ENCODE measurements around the gene SCARF2. TPM values are rescaled to one million over a fixed set of nuclear protein-coding genes. Genes with fewer than 3 reads are reported as not detected.
"Not testable (repeated sequence)": the region's sequence is repeated elsewhere in the genome, so short reads cannot be mapped to it uniquely, and the experiment has no call there.

The SCARF2 gene
- total RNA-seq, 1 donor from 2014 or later, result 4.8 TPM

- DNase-seq (ENCODE audit: low read depth), result no peak
These were observed 25.0 kb downstream of the SCARF2 start for GRCh38 chr22:20412474-20413216.

GRCh38 chr22:20409385-20409784 is 28.2 kb downstream of the SCARF2 start:
- not testable (repeated sequence) for DNase-seq (ENCODE audit: low read depth)

GRCh38 chr22:20408891-20409290 is 28.7 kb downstream of the SCARF2 start:
- DNase-seq (ENCODE audit: low read depth), result no peak

- no peak for DNase-seq (ENCODE audit: low read depth)
These were observed 29.8 kb downstream of the SCARF2 start for GRCh38 chr22:20407829-20408228.

- no peak for DNase-seq (ENCODE audit: low read depth)
These were observed 30.8 kb downstream of the SCARF2 start for GRCh38 chr22:20406686-20407408.

GRCh38 chr22:20405931-20406685 is 31.5 kb downstream of the SCARF2 start:
- no peak for DNase-seq (ENCODE audit: low read depth)

GRCh38 chr22:20405291-20405930 is 32.2 kb downstream of the SCARF2 start:
- no peak for DNase-seq (ENCODE audit: low read depth)

- DNase-seq (ENCODE audit: low read depth), result no peak
These were observed 32.7 kb downstream of the SCARF2 start for GRCh38 chr22:20404881-20405280.

- DNase-seq (ENCODE audit: low read depth), result no peak
These were observed 33.9 kb downstream of the SCARF2 start for GRCh38 chr22:20403779-20404140.

- DNase-seq (ENCODE audit: low read depth), result no peak
These were observed 34.5 kb downstream of the SCARF2 start for GRCh38 chr22:20402960-20403778.

GRCh38 chr22:20401376-20402014 is 36.1 kb downstream of the SCARF2 start:
- DNase-seq (ENCODE audit: low read depth), result no peak

- DNase-seq (ENCODE audit: low read depth), result no peak
These were observed 36.8 kb downstream of the SCARF2 start for GRCh38 chr22:20400606-20401375.

- no peak for DNase-seq (ENCODE audit: low read depth)
These were observed 37.6 kb downstream of the SCARF2 start for GRCh38 chr22:20399866-20400605.

- DNase-seq (ENCODE audit: low read depth), result no peak
These were observed 39.2 kb downstream of the SCARF2 start for GRCh38 chr22:20398420-20398819.

GRCh38 chr22:20397498-20397897 is 40.1 kb downstream of the SCARF2 start:
- no peak for DNase-seq (ENCODE audit: low read depth)

- peak; percentile 45 for DNase-seq (ENCODE audit: low read depth)
These were observed 41.0 kb downstream of the SCARF2 start for GRCh38 chr22:20396639-20397038.

- no peak for DNase-seq (ENCODE audit: low read depth)
These were observed 41.7 kb downstream of the SCARF2 start for GRCh38 chr22:20395907-20396287.

- no peak for DNase-seq (ENCODE audit: low read depth)
These were observed 42.3 kb downstream of the SCARF2 start for GRCh38 chr22:20395181-20395906.

Data from myocyte (in vitro differentiated cells).